Gastrocnemius medialis (tissue), 4 donors: ENCODE measurements around the gene BCAN. TPM values are rescaled to one million over a fixed set of nuclear protein-coding genes. Genes with fewer than 3 reads are reported as not detected.

Source experiments
- ATAC-seq, 2 donors: fragments of 150-250 bp; one replicate each; pipeline ENCODE4 v1.9.1; 2016
- DNase-seq, 2 donors: peaks; one replicate each; pipeline ENCODE4 v3.0.0-alpha.2; 2019
- H3K27ac ChIP-seq, 4 donors: fragments of 200-600 bp; sonication (generic); 1 replicate in 1 of 4; 2 replicates in 3 of 4; pipeline ENCODE4 v1.5.1; 2016 to 2018; ENCODE audit warnings: mild to moderate bottlenecking in 2 of 4, moderate library complexity in 1 of 4
- H3K27me3 ChIP-seq, 3 donors: fragments of 200-600 bp; sonication (generic) in 2 of 3; 1 replicate in 1 of 3; 2 replicates in 2 of 3; pipeline versions ENCODE4 v1.5.1 to v1.6.0; 2016 to 2019; ENCODE audit warnings: mild to moderate bottlenecking in 1 of 3, moderate library complexity in 1 of 3
- H3K36me3 ChIP-seq, 2 donors: fragments of 200-600 bp; sonication (generic) in 1 of 2; one replicate each; pipeline ENCODE4 v1.5.1; 2017 to 2018
- H3K4me1 ChIP-seq, 2 donors: fragments of 200-600 bp; sonication (generic) in 1 of 2; one replicate each; pipeline ENCODE4 v1.5.1; 2016 to 2017; ENCODE audit warnings: mild to moderate bottlenecking in 2 of 2
- H3K4me3 ChIP-seq, 4 donors: fragments of 200-600 bp; sonication (generic) in 3 of 4; 1 replicate in 1 of 4; 2 replicates in 3 of 4; pipeline ENCODE4 v1.5.1; 2016 to 2019; ENCODE audit warnings: mild to moderate bottlenecking in 2 of 4
- H3K9me3 ChIP-seq, 3 donors: fragments of 200-600 bp; sonication (generic) in 2 of 3; 1 replicate in 1 of 3; 2 replicates in 2 of 3; pipeline ENCODE4 v1.5.1; 2016 to 2019
- CTCF ChIP-seq, 5 experiments: fragments of 450-650 bp in 3 of 5; fragments of 200-600 bp in 2 of 5; sonication (generic) in 2 of 5; IDR thresholded peaks in 4 of 5; conservative IDR thresholded peaks in 1 of 5; 1 replicate in 4 of 5; 2 replicates in 1 of 5; pipeline ENCODE4 v1.5.1; 2016 to 2019; ENCODE audit warnings: antibody characterized with exemption in 5 of 5, mild to moderate bottlenecking in 3 of 5, moderate library complexity in 3 of 5
- POLR2A ChIP-seq, 2 donors: fragments of 450-650 bp; IDR thresholded peaks; one replicate each; pipeline ENCODE4 v1.6.1; 2017; ENCODE audit warnings: antibody characterized with exemption in 2 of 2, mild to moderate bottlenecking in 2 of 2, moderate library complexity in 2 of 2
- in situ Hi-C, 4 donors: fragments of 200-750 bp; cut with MboI; loops; one replicate each; pipeline versions ENCODE4 v1.15.0 to v1.8.0; 2017; ENCODE audit warnings: low sequenced_read_pairs in 4 of 4
- intact Hi-C: fragments of 100-400 bp; cut with DNase I; formaldehyde crosslinking; loops from one replicate; pipeline ENCODE4 v1.15.1; 2023; ENCODE audit warnings: low total_unique reads
- total RNA-seq, 4 donors: library from RNA; depleted of rRNA; stranded (reverse); fragments of >200 nt; gene quantifications; one replicate each; pipeline versions ENCODE4 v1.1.0 to v1.2.3, GENCODE V29; 2016

BCAN gene
- total RNA-seq, 4 donors from 2014 or later = 0.26 to 0.29 TPM; not detected in 2

- ATAC-seq (no peak), DNase-seq (no peak)
- no peak overlapping the region for H3K4me3 ChIP-seq
- peaks cover 0 to 8% of the 10 kb centered on the region in 2 donors for H3K4me1 ChIP-seq
- intact Hi-C loops (no loop called here), in situ Hi-C loops (loop anchor here in 2 of 4 donors (25.0 kb wide), 2 partner anchors 168 to 193 kb away; partner anchors contain the start of genes INSRR (in 1 of the 2), NTRK1 (in 1 of the 2) and PEAR1 (in 1 of the 2))
- H3K36me3 ChIP-seq = no peaks in the 10 kb centered on the region
- no peak for TF ChIP-seq POLR2A (IDR thresholded peaks at IDR 0.05)
- TF ChIP-seq CTCF (IDR thresholded peaks at IDR 0.05 in 4 of 5, conservative IDR thresholded peaks at IDR 0.05 in 1 of 5) = no peak
- H3K27ac ChIP-seq = no peak overlapping the region
- no peaks in the 10 kb centered on the region for H3K9me3 ChIP-seq
- H3K27me3 ChIP-seq = peaks cover 0 to 2% (median 0%) of the 10 kb centered on the region in 3 donors
Observed at GRCh38 chr1:156694690-156694962, 52.7 kb downstream of the BCAN start.

DNA sequence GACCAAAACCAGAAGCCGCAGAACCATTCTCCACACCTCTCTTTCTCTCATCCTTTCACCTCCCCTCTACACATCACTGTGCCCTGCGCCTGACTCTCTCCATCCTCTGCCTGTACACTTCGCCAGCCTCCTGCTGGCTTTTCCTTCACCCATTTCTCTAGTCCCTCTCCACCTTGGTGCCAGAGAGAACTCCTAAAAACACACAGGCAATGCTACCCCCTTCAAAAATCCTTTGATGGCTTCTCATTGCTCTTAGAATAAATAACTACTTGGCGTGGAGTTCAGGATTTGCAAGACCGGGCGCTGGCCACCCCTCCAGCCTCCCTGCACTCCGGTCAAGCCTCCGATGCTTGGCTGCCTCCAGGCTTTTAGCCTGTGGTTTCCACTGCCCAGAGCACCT lies 54.8 kb downstream of the BCAN start:
- no peak overlapping the region for H3K27ac ChIP-seq
- no peak overlapping the region for H3K4me3 ChIP-seq
- DNase-seq (no peak), ATAC-seq (no peak)
- intact Hi-C loops = no loop called here
- no peaks in the 10 kb centered on the region for H3K9me3 ChIP-seq
- H3K36me3 ChIP-seq = no peaks in the 10 kb centered on the region
- H3K4me1 ChIP-seq = no peaks in the 10 kb centered on the region
- H3K27me3 ChIP-seq = peaks cover 2 to 10% (median 5%) of the 10 kb centered on the region in 3 donors
- no peak for TF ChIP-seq POLR2A (IDR thresholded peaks at IDR 0.05)
- no peak for TF ChIP-seq CTCF (IDR thresholded peaks at IDR 0.05 in 4 of 5, conservative IDR thresholded peaks at IDR 0.05 in 1 of 5)
- in situ Hi-C loops = loop anchor here in 2 of 4 donors (25.0 kb wide), 2 partner anchors 166 to 191 kb away; partner anchors contain the start of genes INSRR (in 1 of the 2), NTRK1 (in 1 of the 2) and PEAR1 (in 1 of the 2)

GRCh38 chr1:156697481-156697880 lies 55.6 kb downstream of the BCAN start:
- H3K4me3 ChIP-seq = no peak overlapping the region
- no peak for DNase-seq
- H3K27ac ChIP-seq = no peak overlapping the region
- ATAC-seq = no peak
- H3K4me1 ChIP-seq = no peaks in the 10 kb centered on the region
- H3K36me3 ChIP-seq = no peaks in the 10 kb centered on the region
- in situ Hi-C loops = loop anchor here in 2 of 4 donors (25.0 kb wide), 2 partner anchors 165 to 190 kb away; partner anchors contain the start of genes INSRR (in 1 of the 2), NTRK1 (in 1 of the 2) and PEAR1 (in 1 of the 2)
- TF ChIP-seq POLR2A (IDR thresholded peaks at IDR 0.05) (no peak), CTCF (IDR thresholded peaks at IDR 0.05 in 4 of 5, conservative IDR thresholded peaks at IDR 0.05 in 1 of 5) (no peak)
- H3K27me3 ChIP-seq = peaks cover 5 to 16% (median 6%) of the 10 kb centered on the region in 3 donors
- H3K9me3 ChIP-seq = no peaks in the 10 kb centered on the region
- intact Hi-C loops = no loop called here

- H3K4me3 ChIP-seq = no peak overlapping the region
- no peak overlapping the region for H3K27ac ChIP-seq
- no peaks in the 10 kb centered on the region for H3K36me3 ChIP-seq
- TF ChIP-seq POLR2A (IDR thresholded peaks at IDR 0.05) (no peak), CTCF (IDR thresholded peaks at IDR 0.05 in 4 of 5, conservative IDR thresholded peaks at IDR 0.05 in 1 of 5) (no peak)
- intact Hi-C loops (no loop called here), in situ Hi-C loops (loop anchor here in 2 of 4 donors (25.0 kb wide), 2 partner anchors 163 to 188 kb away; partner anchors contain the start of genes INSRR (in 1 of the 2), NTRK1 (in 1 of the 2) and PEAR1 (in 1 of the 2))
- no peaks in the 10 kb centered on the region for H3K9me3 ChIP-seq
- ATAC-seq (no peak), DNase-seq (no peak)
- H3K4me1 ChIP-seq = peaks cover 0 to 3% of the 10 kb centered on the region in 2 donors
- peaks cover 15 to 26% (median 19%) of the 10 kb centered on the region in 3 donors for H3K27me3 ChIP-seq
Observed at GRCh38 chr1:156698995-156699394, 57.1 kb downstream of the BCAN start.
